ENCODE results near the gene LRRC32. TPM values are rescaled to one million over a fixed set of nuclear protein-coding genes. Genes with fewer than 3 reads are reported as not detected.
A peak's percentile ranks its signal among the peaks of the same experiment; 100 is the strongest.

The LRRC32 gene
- total RNA-seq, 2 experiments from 2014 or later, result 23.2 to 24.5 TPM

DNA sequence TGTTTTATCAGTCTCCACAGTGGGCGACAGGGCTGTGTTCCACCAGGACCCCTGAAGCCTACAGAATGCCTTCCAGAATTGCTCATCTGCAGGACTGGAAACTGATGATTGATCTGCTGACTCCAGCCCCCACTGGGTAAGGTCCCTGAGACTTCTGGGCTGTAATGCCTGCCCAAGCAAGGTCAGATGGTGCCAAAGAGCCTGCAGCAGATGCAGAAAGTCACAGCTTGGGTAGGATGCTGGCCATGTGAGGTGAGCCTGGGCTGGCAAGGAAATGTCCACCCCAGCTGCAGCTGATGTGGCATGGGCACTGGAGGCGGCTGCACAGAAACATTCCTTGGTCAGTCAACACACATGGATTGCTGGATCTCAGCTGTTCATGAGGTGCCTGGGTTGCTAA is 30.9 kb downstream of the LRRC32 start:
- no peaks in the 10 kb centered on the region for H3K36me3 Mint-ChIP-seq (ENCODE audit: low read depth)

DNA sequence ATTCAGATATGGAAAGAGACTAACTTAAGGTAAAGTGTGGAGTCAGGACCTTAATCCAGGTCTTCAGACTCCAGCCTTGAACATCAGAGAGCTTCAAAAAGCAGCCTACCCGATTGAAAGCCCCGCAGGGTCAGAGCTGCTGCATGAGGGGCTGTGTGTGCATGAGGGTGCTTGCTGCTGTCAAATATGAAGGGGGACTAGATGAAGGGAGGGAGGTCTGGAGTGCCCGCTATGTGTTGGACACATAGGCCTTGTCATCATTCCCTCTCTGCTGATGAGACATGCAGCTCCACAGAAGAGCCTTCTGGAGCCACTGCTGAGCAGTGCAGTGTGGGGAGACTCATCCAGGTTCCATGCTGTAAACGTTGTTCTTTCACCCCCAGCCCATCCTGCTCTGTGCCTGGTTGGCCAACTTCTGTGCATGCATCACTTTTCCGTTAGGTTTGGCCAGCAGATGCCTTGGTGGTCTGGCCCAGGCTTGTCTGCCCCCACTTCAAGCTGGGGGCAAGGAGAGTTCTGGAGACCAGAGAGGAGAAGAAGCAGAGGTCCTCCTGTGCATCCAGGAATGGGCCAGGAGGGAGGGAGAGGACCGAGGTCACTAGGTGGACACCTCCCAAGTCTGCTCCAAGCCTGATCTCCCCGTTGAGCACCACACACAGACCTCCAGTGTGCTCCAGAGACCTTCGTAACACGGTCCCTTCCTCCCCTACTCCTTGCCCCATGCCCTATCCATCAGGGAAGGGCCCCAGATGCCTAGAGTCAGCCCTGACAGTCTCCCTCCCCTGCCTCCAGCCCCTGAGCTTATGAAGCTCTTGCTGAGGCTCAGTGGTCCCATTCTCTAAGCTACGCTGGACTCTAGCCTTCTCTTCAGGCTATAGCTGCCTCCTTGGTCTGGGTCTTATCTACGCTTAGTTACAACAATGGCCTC is 32.0 kb downstream of the LRRC32 start:
- H3K4me3 Mint-ChIP-seq, result no peak overlapping the region
- H3K27ac Mint-ChIP-seq, result peak overlapping the region; percentile 4
- intact Hi-C loops (cut with micrococcal nuclease), result no loop called here
- no peaks in the 10 kb centered on the region for H3K9me3 Mint-ChIP-seq
- DNase-seq (peak; percentile 2), ATAC-seq (no peak)
- CTCF ChIA-PET, result interaction anchor here (1.0 to 1.4 kb wide), 3 partner anchors 10 to 486 kb away, joined by 3 read pairs; no protein-coding TSS in a partner anchor
- TF ChIP-seq, protein P1, sequence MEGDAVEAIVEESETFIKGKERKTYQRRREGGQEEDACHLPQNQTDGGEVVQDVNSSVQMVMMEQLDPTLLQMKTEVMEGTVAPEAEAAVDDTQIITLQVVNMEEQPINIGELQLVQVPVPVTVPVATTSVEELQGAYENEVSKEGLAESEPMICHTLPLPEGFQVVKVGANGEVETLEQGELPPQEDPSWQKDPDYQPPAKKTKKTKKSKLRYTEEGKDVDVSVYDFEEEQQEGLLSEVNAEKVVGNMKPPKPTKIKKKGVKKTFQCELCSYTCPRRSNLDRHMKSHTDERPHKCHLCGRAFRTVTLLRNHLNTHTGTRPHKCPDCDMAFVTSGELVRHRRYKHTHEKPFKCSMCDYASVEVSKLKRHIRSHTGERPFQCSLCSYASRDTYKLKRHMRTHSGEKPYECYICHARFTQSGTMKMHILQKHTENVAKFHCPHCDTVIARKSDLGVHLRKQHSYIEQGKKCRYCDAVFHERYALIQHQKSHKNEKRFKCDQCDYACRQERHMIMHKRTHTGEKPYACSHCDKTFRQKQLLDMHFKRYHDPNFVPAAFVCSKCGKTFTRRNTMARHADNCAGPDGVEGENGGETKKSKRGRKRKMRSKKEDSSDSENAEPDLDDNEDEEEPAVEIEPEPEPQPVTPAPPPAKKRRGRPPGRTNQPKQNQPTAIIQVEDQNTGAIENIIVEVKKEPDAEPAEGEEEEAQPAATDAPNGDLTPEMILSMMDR (IDR thresholded peaks at IDR 0.05), result no peak
- peaks cover 28% of the 10 kb centered on the region for H3K27me3 Mint-ChIP-seq
- H3K36me3 Mint-ChIP-seq (ENCODE audit: low read depth), result no peaks in the 10 kb centered on the region
- POLR2A ChIA-PET, result interaction anchor here (3.1 kb wide), 1 partner anchor 9 kb away, joined by 13 read pairs; no protein-coding TSS in a partner anchor
- H3K4me1 Mint-ChIP-seq (ENCODE audit: low read depth), result peaks cover 24% of the 10 kb centered on the region

More for the DNA sequence above, 30.9 kb downstream of the LRRC32 start:
- ChIA-PET CTCF (no interaction called here), POLR2A (interaction anchor here (3.1 kb wide), 1 partner anchor 10 kb away, joined by 13 read pairs; no protein-coding TSS in a partner anchor)
- peaks cover 29% of the 10 kb centered on the region for H3K4me1 Mint-ChIP-seq (ENCODE audit: low read depth)
- H3K27me3 Mint-ChIP-seq, result peaks cover 33% of the 10 kb centered on the region
- no peaks in the 10 kb centered on the region for H3K9me3 Mint-ChIP-seq
- DNase-seq (peak; percentile 0), ATAC-seq (no peak)
- TF ChIP-seq, protein P1 (IDR thresholded peaks at IDR 0.05), result no peak
- H3K27ac Mint-ChIP-seq, result no peak overlapping the region
- intact Hi-C loops (cut with micrococcal nuclease), result no loop called here
- H3K4me3 Mint-ChIP-seq, result no peak overlapping the region

DNA sequence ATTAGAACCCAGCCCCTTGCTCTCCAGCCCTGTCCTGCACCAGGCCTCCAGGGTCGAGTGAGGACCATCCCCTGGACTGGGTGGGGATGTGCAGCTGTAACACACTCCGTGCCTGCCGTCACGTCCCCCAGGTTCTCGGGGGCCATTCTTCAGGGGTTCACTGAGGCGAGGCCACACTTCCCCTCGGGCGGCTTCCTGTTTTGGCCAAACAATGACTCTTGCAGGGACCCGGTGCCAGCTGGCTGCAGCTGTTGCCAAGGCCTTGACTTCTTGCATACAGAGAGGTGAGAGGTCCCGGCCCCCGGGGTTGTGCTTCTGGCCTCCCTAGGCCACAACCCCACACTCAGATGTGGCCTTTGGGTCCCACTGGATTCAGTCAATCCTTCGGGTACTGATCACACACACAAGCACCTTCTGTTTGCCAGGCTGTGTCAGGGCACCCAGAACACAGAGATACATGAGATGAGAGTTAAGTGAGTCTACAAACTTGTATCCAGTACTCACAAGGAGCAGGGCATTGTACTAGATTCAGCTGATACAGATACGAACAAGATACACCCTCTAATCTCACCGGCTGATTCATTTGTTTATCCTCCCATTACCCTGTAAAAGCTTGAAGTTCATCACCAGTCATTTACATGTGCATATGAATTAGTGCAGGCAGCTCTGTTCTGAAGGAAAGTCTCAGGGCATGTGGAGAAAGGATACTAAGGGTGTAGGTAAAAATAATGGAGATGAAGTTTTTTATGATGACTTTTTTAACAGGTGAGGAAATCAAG is 32.9 kb downstream of the LRRC32 start:
- TF ChIP-seq, protein P1 (IDR thresholded peaks at IDR 0.05), result no peak
- peaks cover 22% of the 10 kb centered on the region for H3K27me3 Mint-ChIP-seq
- peak; percentile 41 for DNase-seq
- peak overlapping the region; percentile 4 for H3K27ac Mint-ChIP-seq
- POLR2A ChIA-PET, result interaction anchor here (3.1 kb wide), 1 partner anchor 9 kb away, joined by 13 read pairs; no protein-coding TSS in a partner anchor
- CTCF ChIA-PET, result interaction anchor here (1.0 to 1.4 kb wide), 3 partner anchors 9 to 486 kb away, joined by 3 read pairs; no protein-coding TSS in a partner anchor
- no peak overlapping the region for H3K4me3 Mint-ChIP-seq
- no peaks in the 10 kb centered on the region for H3K9me3 Mint-ChIP-seq
- peak; percentile 8 for ATAC-seq
- no peaks in the 10 kb centered on the region for H3K36me3 Mint-ChIP-seq (ENCODE audit: low read depth)
- intact Hi-C loops (cut with micrococcal nuclease), result no loop called here
- peaks cover 16% of the 10 kb centered on the region for H3K4me1 Mint-ChIP-seq (ENCODE audit: low read depth)

DNA sequence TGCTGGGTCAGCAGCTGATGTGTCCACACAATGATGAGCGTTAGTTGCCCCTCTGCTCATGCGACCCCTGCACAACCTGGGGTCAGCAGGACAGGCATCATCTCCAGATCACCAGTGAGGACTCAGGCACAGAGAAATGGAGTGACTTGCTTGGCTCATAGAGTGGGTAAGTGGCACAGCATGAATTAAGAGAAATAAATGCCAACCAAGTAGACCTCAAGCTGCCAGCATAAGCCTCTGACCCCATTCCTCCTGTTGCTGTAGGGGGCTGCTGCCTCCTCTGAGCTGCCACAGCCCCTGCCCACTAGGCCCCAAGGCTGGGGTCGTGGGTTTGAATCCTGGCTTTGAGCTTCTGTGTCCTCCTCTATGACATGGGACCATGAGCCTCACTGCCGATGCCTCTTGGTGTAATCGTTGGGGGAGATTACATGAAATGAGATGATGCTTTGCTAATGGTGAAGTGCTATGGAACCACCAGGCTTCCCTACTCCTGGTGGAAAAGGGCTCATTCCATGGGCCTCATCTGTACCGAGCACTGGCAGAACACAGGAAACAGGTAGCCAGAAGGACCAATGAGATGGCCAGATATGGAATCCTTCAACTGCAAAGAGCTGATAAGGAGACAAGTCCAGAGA is 33.6 kb downstream of the LRRC32 start:
- ATAC-seq (no peak), DNase-seq (no peak)
- Mint-ChIP-seq H3K27me3 (peaks cover 19% of the 10 kb centered on the region), H3K9me3 (no peaks in the 10 kb centered on the region), H3K4me3 (no peak overlapping the region), H3K36me3 (ENCODE audit: low read depth) (no peaks in the 10 kb centered on the region), H3K27ac (no peak overlapping the region), H3K4me1 (ENCODE audit: low read depth) (peaks cover 15% of the 10 kb centered on the region)
- CTCF ChIA-PET, result interaction anchor here (1.4 kb wide), 1 partner anchor 8 kb away, joined by 3 read pairs; no protein-coding TSS in a partner anchor
- TF ChIP-seq, protein P1 (IDR thresholded peaks at IDR 0.05), result no peak
- intact Hi-C loops (cut with micrococcal nuclease), result no loop called here
- POLR2A ChIA-PET, result interaction anchor here (3.1 kb wide), 1 partner anchor 8 kb away, joined by 13 read pairs; no protein-coding TSS in a partner anchor

All from activated CD8-positive, alpha-beta T cell treated with anti-CD3 and anti-CD28 coated beads for 36 hours (primary cell).